Mesothelial cell of epicardium (in vitro differentiated cells): ENCODE data around the gene SPOCD1. TPM values are rescaled to one million over a fixed set of nuclear protein-coding genes. Genes with fewer than 3 reads are reported as not detected.

ENCODE experiments used
- DNase-seq, 2 experiments: peaks; one replicate each; pipeline ENCODE4 v3.0.0; 2021; ENCODE audit warnings: low spot score in 2 of 2; ENCODE audit not compliant: unreplicated experiment in 2 of 2
- H3K27ac Mint-ChIP-seq: 2 replicates; pipeline ENCODE4 v1.8.0; 2021; ENCODE audit warnings: mixed read lengths
- H3K27me3 Mint-ChIP-seq: 2 replicates; pipeline ENCODE4 v1.8.0; 2021; ENCODE audit warnings: low read depth, mixed read lengths
- H3K36me3 Mint-ChIP-seq: 2 replicates; pipeline ENCODE4 v1.8.0; 2021; ENCODE audit warnings: mixed read lengths
- H3K4me1 Mint-ChIP-seq: 2 replicates; pipeline ENCODE4 v1.8.0; 2021; ENCODE audit warnings: mixed read lengths
- H3K4me3 Mint-ChIP-seq: 2 replicates; pipeline ENCODE4 v1.8.0; 2021; ENCODE audit warnings: mild to moderate bottlenecking, moderate library complexity, mixed read lengths
- H3K9me3 Mint-ChIP-seq: 2 replicates; pipeline ENCODE4 v1.8.0; 2021; ENCODE audit warnings: mixed read lengths
- total RNA-seq: library from RNA; stranded (reverse); gene quantifications from 3 replicates; pipeline ENCODE4 v1.2.1, GENCODE V29; 2021
- TF ChIP-seq, protein P1 (sequence below): fragments of 200-600 bp; sonication (generic); IDR thresholded peaks from one replicate; pipeline ENCODE4 v1.5.0; 2021; ENCODE audit warnings: antibody characterized with exemption; ENCODE audit not compliant: unreplicated experiment

Gene SPOCD1
- total RNA-seq, 1 donor from 2014 or later, result 1.3 TPM

DNA sequence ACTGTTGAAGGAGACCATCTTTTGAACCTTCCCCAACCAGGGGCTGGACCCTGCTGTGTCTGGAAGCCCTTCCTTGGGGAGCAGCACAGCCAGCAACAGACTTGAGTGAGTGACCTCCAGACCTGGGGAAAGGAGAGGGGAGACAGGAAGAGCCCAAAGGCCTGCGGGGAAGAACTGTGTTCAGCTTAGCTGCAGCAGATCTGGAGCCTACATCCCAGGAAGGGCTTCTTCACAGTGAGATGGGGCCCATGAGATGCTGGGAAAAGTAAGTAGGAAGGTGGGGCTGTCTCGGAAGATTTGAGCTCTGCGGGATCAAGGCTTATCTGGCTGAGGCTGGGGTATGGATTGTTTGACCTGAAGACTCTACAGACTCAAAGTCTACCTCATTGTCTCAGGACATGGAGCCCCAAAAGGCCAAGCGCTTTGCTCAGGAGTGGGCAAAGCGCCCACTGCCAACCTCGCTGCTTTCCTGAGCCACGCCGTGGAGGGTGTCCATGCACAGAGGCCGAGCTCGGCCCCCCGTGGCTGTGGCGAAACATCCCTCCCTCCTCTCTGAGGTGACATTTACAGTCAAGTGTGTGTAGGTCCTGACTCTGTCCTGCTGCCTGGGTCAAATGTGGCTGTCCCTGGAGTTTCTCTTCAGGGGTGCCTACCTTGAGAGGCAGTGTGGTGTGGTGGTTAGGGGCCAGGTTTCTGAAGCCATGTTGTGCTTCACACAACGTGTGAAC, 24.5 kb downstream of the SPOCD1 start:
- TF ChIP-seq, protein P1, sequence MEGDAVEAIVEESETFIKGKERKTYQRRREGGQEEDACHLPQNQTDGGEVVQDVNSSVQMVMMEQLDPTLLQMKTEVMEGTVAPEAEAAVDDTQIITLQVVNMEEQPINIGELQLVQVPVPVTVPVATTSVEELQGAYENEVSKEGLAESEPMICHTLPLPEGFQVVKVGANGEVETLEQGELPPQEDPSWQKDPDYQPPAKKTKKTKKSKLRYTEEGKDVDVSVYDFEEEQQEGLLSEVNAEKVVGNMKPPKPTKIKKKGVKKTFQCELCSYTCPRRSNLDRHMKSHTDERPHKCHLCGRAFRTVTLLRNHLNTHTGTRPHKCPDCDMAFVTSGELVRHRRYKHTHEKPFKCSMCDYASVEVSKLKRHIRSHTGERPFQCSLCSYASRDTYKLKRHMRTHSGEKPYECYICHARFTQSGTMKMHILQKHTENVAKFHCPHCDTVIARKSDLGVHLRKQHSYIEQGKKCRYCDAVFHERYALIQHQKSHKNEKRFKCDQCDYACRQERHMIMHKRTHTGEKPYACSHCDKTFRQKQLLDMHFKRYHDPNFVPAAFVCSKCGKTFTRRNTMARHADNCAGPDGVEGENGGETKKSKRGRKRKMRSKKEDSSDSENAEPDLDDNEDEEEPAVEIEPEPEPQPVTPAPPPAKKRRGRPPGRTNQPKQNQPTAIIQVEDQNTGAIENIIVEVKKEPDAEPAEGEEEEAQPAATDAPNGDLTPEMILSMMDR, result no peak
- Mint-ChIP-seq H3K9me3 (no peaks in the 10 kb centered on the region), H3K27me3 (peaks cover 3% of the 10 kb centered on the region), H3K36me3 (no peaks in the 10 kb centered on the region), H3K4me3 (no peak overlapping the region), H3K27ac (no peak overlapping the region), H3K4me1 (peaks cover 14% of the 10 kb centered on the region)
- peak in 1 of 2 experiments; percentile 17 for DNase-seq

DNA sequence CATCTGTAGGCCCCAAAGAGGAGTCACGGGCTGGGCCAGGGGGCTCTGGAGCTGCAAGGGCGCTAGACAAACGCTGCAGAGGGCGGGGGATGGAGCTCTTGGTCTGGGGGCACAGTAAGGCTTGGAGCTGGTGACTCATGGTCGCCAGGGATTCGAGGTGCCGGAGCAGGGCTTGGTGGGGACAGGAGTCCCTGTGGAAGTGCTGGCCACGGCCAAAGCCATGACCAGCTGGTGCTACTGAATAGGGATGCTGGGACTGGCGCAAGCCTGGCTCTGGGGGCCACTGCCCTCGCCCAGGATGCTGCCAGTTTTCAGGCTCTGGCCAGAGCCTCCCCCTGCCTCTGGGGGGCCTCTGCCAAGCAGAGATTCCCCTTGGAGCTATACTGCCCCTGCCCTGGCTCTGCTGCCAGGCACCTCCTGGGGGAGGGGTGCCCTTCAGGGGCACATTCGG, 25.2 kb downstream of the SPOCD1 start:
- no peak for DNase-seq
- Mint-ChIP-seq H3K4me3 (no peak overlapping the region), H3K36me3 (no peaks in the 10 kb centered on the region), H3K27ac (no peak overlapping the region), H3K27me3 (peaks cover 3% of the 10 kb centered on the region), H3K9me3 (no peaks in the 10 kb centered on the region), H3K4me1 (peaks cover 12% of the 10 kb centered on the region)
- TF ChIP-seq, protein P1, result no peak

DNA sequence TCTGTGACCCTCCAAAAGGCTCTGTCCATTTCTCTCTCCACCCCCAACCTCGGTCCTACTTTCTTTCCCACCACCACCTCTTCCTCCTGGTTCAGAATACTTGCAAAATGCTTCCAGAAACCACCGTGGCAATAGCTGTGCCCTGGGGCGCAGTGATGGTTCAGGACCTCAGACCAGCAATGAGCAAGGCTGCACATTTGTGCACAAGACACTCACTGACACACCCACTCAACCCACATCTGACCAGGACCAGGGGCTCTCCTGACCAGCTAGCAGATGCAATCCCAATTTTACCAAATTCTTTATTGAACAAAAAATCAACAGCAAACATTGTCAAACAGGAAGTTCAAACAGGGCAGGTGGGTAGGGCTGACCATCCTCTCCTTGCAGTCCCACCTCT, 25.7 kb downstream of the SPOCD1 start:
- H3K4me3 Mint-ChIP-seq, result no peak overlapping the region
- DNase-seq, result no peak
- H3K36me3 Mint-ChIP-seq, result no peaks in the 10 kb centered on the region

DNA sequence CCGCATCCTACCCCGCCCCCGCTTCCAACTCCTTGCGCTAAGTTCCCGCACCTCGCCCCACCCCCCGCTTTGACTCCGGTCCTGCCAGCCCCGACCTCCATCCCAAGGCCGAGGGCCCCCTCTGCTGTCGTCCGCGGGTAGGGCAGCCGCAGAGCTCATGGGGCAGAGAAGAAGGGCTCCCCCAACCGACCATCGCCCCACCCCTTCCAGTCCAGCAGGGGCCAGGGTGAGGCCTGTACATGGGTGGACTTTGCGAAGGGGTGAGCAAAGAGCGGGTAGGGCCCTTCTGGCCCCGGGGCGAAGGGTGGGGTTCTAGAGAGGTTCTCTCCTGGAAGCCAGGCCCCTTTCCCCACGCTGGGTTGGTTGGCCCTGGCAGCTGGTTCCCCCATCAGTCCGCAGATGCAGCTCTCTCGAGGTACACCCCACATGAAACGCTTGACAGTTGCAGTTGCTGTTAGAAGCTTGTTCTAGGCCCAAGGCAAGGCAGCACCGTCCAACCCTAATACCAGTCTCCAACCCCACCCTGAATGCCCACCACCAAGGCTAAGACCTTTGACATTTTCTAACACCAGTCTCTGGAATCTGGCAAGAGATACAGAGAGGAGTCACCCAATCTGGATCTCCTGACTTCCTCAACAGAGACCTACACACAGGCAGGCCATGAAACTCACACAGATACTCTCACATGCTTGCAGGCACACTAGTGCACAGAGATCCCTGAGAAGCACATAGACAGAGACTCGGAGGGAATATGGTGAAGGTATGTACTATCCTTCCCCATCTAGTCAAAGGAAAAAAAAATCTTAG, 26.4 kb downstream of the SPOCD1 start:
- no peak overlapping the region for H3K27ac Mint-ChIP-seq
- H3K36me3 Mint-ChIP-seq, result no peaks in the 10 kb centered on the region

More for the DNA sequence above, 25.7 kb downstream of the SPOCD1 start:
- Mint-ChIP-seq H3K27me3 (peaks cover 3% of the 10 kb centered on the region), H3K4me1 (peaks cover 12% of the 10 kb centered on the region), H3K9me3 (no peaks in the 10 kb centered on the region), H3K27ac (no peak overlapping the region)
- TF ChIP-seq, protein P1, result no peak

DNA sequence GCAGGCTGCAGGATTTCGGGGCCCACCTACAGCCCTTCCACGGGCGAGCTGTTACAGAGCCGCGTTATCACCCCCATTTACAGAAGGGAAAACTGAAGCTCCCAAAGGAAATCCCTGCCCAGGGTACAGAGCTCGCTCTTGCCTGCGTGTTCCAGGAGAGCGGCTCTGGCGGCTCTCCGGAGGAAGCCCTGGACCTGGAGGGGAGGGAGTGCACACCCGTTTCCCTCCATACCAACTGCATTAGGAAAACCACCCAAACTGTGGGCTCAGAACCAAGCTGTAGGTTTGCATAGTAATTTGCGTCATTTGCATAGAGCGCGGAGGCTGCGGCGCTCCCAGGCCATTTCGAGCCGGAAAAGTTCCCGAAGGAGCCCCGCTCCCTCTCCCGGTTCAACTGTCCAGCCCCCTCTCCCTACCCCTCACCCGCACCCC, 27.0 kb downstream of the SPOCD1 start:
- peak overlapping the region; percentile 78 for H3K4me3 Mint-ChIP-seq
- H3K36me3 Mint-ChIP-seq, result no peaks in the 10 kb centered on the region
- H3K9me3 Mint-ChIP-seq, result no peaks in the 10 kb centered on the region
- TF ChIP-seq, protein P1, result no peak
- peak overlapping the region; percentile 81 for H3K27ac Mint-ChIP-seq
- H3K27me3 Mint-ChIP-seq, result peaks cover 3% of the 10 kb centered on the region
- H3K4me1 Mint-ChIP-seq, result peaks cover 12% of the 10 kb centered on the region
- peak in 1 of 2 experiments; percentile 61 for DNase-seq

More for the DNA sequence above, 26.4 kb downstream of the SPOCD1 start:
- H3K27me3 Mint-ChIP-seq, result peaks cover 3% of the 10 kb centered on the region
- TF ChIP-seq, protein P1, result peak; percentile 63
- DNase-seq, result peak; percentile 83 to 98
- peak overlapping the region; percentile 78 for H3K4me3 Mint-ChIP-seq
- H3K9me3 Mint-ChIP-seq, result no peaks in the 10 kb centered on the region
- peaks cover 12% of the 10 kb centered on the region for H3K4me1 Mint-ChIP-seq
